Liver (tissue), 9 donors: ENCODE measurements around the gene HYCC2. TPM values are rescaled to one million over a fixed set of nuclear protein-coding genes. Genes with fewer than 3 reads are reported as not detected.

Experiments
- DNase-seq: peaks from one replicate; pipeline ENCODE4 v3.0.0-alpha.2; 2017; ENCODE audit warnings: low spot score
- H3K27ac ChIP-seq, 2 donors: one replicate each; pipeline ENCODE4 v1.7.0; 2013; ENCODE audit warnings: inconsistent platforms in 2 of 2, low read length in 2 of 2, control low read depth in 1 of 2, low read depth in 1 of 2, mild to moderate bottlenecking in 1 of 2
- H3K27me3 ChIP-seq, 4 donors: one replicate each; pipeline versions ENCODE4 v1.6.1 to v1.7.0; 2013; ENCODE audit warnings: low read length in 3 of 4, inconsistent platforms in 1 of 4, mild to moderate bottlenecking in 1 of 4, moderate library complexity in 1 of 4; ENCODE audit not compliant: control insufficient read depth in 4 of 4, insufficient read depth in 4 of 4
- H3K36me3 ChIP-seq, 4 donors: one replicate each; pipeline versions ENCODE4 v1.6.1 to v1.7.0; 2013; ENCODE audit warnings: low read length in 3 of 4, mild to moderate bottlenecking in 3 of 4, low read depth in 1 of 4, moderate library complexity in 1 of 4; ENCODE audit not compliant: control insufficient read depth in 4 of 4, insufficient read depth in 3 of 4
- H3K4me1 ChIP-seq, 4 donors: one replicate each; pipeline versions ENCODE4 v1.6.1 to v1.7.0; 2013; ENCODE audit warnings: low read length in 3 of 4, mild to moderate bottlenecking in 3 of 4, moderate library complexity in 1 of 4; ENCODE audit not compliant: control insufficient read depth in 4 of 4, insufficient read depth in 4 of 4
- H3K4me3 ChIP-seq, 3 donors: one replicate each; pipeline versions ENCODE4 v1.6.1 to v1.7.0; 2013; ENCODE audit warnings: low read length in 3 of 3, control low read depth in 1 of 3, low read depth in 1 of 3, mild to moderate bottlenecking in 1 of 3
- H3K9ac ChIP-seq, 2 donors: one replicate each; pipeline ENCODE4 v1.7.0; 2013; ENCODE audit warnings: low read length in 2 of 2, mild to moderate bottlenecking in 2 of 2, moderate library complexity in 2 of 2, control low read depth in 1 of 2, low read depth in 1 of 2
- H3K9me3 ChIP-seq, 4 donors: one replicate each; pipeline versions ENCODE4 v1.6.1 to v1.7.0; 2013; ENCODE audit warnings: low read length in 3 of 4; ENCODE audit not compliant: control insufficient read depth in 4 of 4
- ATF3 ChIP-seq: IDR thresholded peaks from 2 replicates; pipeline ENCODE4 v1.6.1; 2016; ENCODE audit warnings: antibody characterized with exemption
- CTCF ChIP-seq: fragments of 150-350 bp; IDR thresholded peaks from 2 replicates; pipeline ENCODE4 v1.5.1; 2017; ENCODE audit warnings: improper control_type of control experiment, low read depth, low read length; ENCODE audit not compliant: missing input control
- EGR1 ChIP-seq, 2 donors: IDR thresholded peaks; 2 replicates each; pipeline ENCODE4 v1.6.1; 2016 to 2018; ENCODE audit warnings: antibody characterized with exemption in 2 of 2, low read depth in 2 of 2
- FOXA1 ChIP-seq: IDR thresholded peaks from 2 replicates; pipeline ENCODE4 v1.6.1; 2016; ENCODE audit warnings: antibody characterized with exemption
- FOXA2 ChIP-seq: IDR thresholded peaks from 2 replicates; pipeline ENCODE4 v1.6.1; 2016; ENCODE audit warnings: antibody characterized with exemption
- GABPA ChIP-seq, 2 donors: IDR thresholded peaks in 1 of 2; conservative IDR thresholded peaks in 1 of 2; 2 replicates each; pipeline ENCODE4 v1.6.1; 2016; ENCODE audit warnings: antibody characterized with exemption in 2 of 2, mild to moderate bottlenecking in 1 of 2, moderate library complexity in 1 of 2
- HNF4A ChIP-seq, 2 donors: conservative IDR thresholded peaks; 2 replicates each; pipeline ENCODE4 v1.6.1; 2016; ENCODE audit warnings: antibody characterized with exemption in 2 of 2, mild to moderate bottlenecking in 2 of 2
- HNF4G ChIP-seq: IDR thresholded peaks from 2 replicates; pipeline ENCODE4 v1.6.1; 2016; ENCODE audit warnings: antibody characterized with exemption
- JUND ChIP-seq, 2 donors: IDR thresholded peaks; 2 replicates each; pipeline ENCODE4 v1.6.1; 2016; ENCODE audit warnings: antibody characterized with exemption in 2 of 2
- MAX ChIP-seq: IDR thresholded peaks from 2 replicates; pipeline ENCODE4 v1.6.1; 2016; ENCODE audit warnings: antibody characterized with exemption
- NR2F2 ChIP-seq: IDR thresholded peaks from 2 replicates; pipeline ENCODE4 v1.6.1; 2016; ENCODE audit warnings: antibody characterized with exemption
- RAD21 ChIP-seq, 2 donors: IDR thresholded peaks; 2 replicates each; pipeline ENCODE4 v1.6.1; 2016; ENCODE audit warnings: antibody characterized with exemption in 2 of 2, mild to moderate bottlenecking in 2 of 2
- REST ChIP-seq: IDR thresholded peaks from 2 replicates; pipeline ENCODE4 v1.6.1; 2016; ENCODE audit warnings: antibody characterized with exemption, mild to moderate bottlenecking
- RXRA ChIP-seq, 2 donors: IDR thresholded peaks; 2 replicates each; pipeline ENCODE4 v1.6.1; 2017 to 2018; ENCODE audit warnings: antibody characterized with exemption in 2 of 2, mild to moderate bottlenecking in 1 of 2
- SP1 ChIP-seq: IDR thresholded peaks from 2 replicates; pipeline ENCODE4 v1.6.1; 2018; ENCODE audit warnings: antibody characterized with exemption, mild to moderate bottlenecking
- TAF1 ChIP-seq: conservative IDR thresholded peaks from 2 replicates; pipeline ENCODE4 v1.6.1; 2016; ENCODE audit warnings: antibody characterized with exemption, mild to moderate bottlenecking
- YY1 ChIP-seq: IDR thresholded peaks from 2 replicates; pipeline ENCODE4 v1.6.1; 2016; ENCODE audit warnings: antibody characterized with exemption, mild to moderate bottlenecking
- ZBTB33 ChIP-seq: IDR thresholded peaks from 2 replicates; pipeline ENCODE4 v1.6.1; 2016; ENCODE audit warnings: antibody characterized with exemption
- WGBS: extraction: QIAGEN DNeasy Blood & Tissue Kit; methylation state at CpG from one replicate; pipeline ENCODE4 v1.1.7; 2013; 5-methylcytosine and 5-hydroxymethylcytosine counted together
- polyA plus RNA-seq, 2 donors: library from polyadenylated mRNA; stranded (reverse) in 1 of 2; unstranded in 1 of 2; fragments of 200-250 nt in 1 of 2; fragments of >200 nt in 1 of 2; fragmentation: Nextera tagmentation in 1 of 2; extraction: Ambion mirVana in 1 of 2; gene quantifications; one replicate each; pipeline versions ENCODE4 v1.2.1 to v1.2.3, GENCODE V29; 2013 to 2015
- total RNA-seq, 2 donors: library from RNA; depleted of rRNA; stranded (reverse); fragments of >200 nt; gene quantifications; one replicate each; pipeline ENCODE4 v1.2.3, GENCODE V29; 2014
- donor health status: healthy.
- donor health status: healthy.
- donor health status: healthy.
- donor health status: healthy.
- donor health status: healthy.

Gene HYCC2
- total and polyA plus RNA-seq, 4 donors, result 1.5 to 15.4 (median 5.8) TPM

DNA sequence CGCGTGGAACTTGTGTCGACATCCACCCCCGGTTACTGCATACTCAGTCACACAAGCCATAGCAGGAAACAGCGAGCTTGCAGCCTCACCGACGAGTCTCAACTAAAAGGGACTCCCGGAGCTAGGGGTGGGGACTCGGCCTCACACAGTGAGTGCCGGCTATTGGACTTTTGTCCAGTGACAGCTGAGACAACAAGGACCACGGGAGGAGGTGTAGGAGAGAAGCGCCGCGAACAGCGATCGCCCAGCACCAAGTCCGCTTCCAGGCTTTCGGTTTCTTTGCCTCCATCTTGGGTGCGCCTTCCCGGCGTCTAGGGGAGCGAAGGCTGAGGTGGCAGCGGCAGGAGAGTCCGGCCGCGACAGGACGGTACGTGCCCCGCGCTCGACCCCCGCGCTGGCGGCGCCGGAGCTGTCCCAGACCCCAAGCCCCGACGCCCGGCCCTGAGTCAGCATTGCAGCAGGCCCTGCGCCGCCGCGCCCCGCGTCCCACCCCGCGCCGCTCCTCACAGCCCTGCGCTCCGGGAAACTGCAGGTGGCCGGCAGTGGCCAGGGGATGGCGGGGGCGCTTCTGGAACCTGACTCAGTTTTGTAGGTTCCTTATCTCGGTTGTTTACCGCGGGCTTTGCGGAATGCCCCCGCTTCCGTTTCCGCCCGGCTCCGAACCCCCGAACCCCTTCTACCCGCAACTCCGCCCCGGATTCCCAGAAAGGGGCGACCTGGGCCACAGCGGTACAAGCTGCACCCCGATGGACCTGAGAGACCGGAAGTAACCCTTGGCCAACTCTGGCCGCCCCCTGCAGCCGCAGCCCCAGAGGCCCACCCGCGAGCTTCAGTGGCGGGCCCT is 44.9 kb upstream of the HYCC2 start, which contains the start of gene CFLAR:
CFLAR (plus strand) TSS at position 50 of the 844 bp plus-strand sequence. CDS start 13,702 bp downstream, outside the sequence.
- Histone ChIP-seq H3K4me1 (peaks cover 5 to 31% (median 20%) of the 10 kb centered on the region in 4 donors), H3K27ac (peak within 1 kb of the TSS; percentile 98 to 99), H3K4me3 (peak within 1 kb of the TSS; percentile 60 to 96 (median 82)), H3K27me3 (no peaks in the 10 kb centered on the region), H3K36me3 (no peaks in the 10 kb centered on the region), H3K9ac (peak within 1 kb of the TSS; percentile 84 to 93), H3K9me3 (no peaks in the 10 kb centered on the region)
- under 1% methylated on average over 75 of the region's 75 CpGs for WGBS
- peak; percentile 81 for DNase-seq
- TF ChIP-seq HNF4G, result peak; percentile 55
- TF ChIP-seq JUND (IDR thresholded peaks at IDR 0.05), result no peak
- peak; percentile 65 for TF ChIP-seq REST
- TF ChIP-seq TAF1, result peak; percentile 92
- peak; percentile 44 for TF ChIP-seq NR2F2
- TF ChIP-seq CTCF, result no peak
- peak; percentile 6 for TF ChIP-seq ZBTB33
- TF ChIP-seq MAX, result peak; percentile 53
- no peak for TF ChIP-seq ATF3
- TF ChIP-seq FOXA2, result peak; percentile 14
- peak in 1 of 2 donors; percentile 18 for TF ChIP-seq EGR1 (IDR thresholded peaks at IDR 0.05; ENCODE audit: low read depth in 2 of 2)
- TF ChIP-seq YY1, result peak; percentile 87
- TF ChIP-seq FOXA1, result no peak
- peak; percentile 36 to 45 for TF ChIP-seq RXRA (IDR thresholded peaks at IDR 0.05)
- peak; percentile 77 to 82 for TF ChIP-seq HNF4A (conservative IDR thresholded peaks at IDR 0.05)
- peak in 1 of 2 donors; percentile 37 for TF ChIP-seq RAD21 (IDR thresholded peaks at IDR 0.05)
- TF ChIP-seq SP1, result peak; percentile 76
- peak; percentile 21 to 44 for TF ChIP-seq GABPA (IDR thresholded peaks at IDR 0.05 in 1 of 2, conservative IDR thresholded peaks at IDR 0.05 in 1 of 2)
